Mesothelial cell of epicardium (in vitro differentiated cells): Measurements from ENCODE around the gene ARGLU1. TPM values are rescaled to one million over a fixed set of nuclear protein-coding genes. Genes with fewer than 3 reads are reported as not detected.

Experiments used
- DNase-seq, 2 experiments: peaks; one replicate each; pipeline ENCODE4 v3.0.0; 2021; ENCODE audit warnings: low spot score in 2 of 2; ENCODE audit not compliant: unreplicated experiment in 2 of 2
- H3K27ac Mint-ChIP-seq: 2 replicates; pipeline ENCODE4 v1.8.0; 2021; ENCODE audit warnings: mixed read lengths
- H3K27me3 Mint-ChIP-seq: 2 replicates; pipeline ENCODE4 v1.8.0; 2021; ENCODE audit warnings: low read depth, mixed read lengths
- H3K36me3 Mint-ChIP-seq: 2 replicates; pipeline ENCODE4 v1.8.0; 2021; ENCODE audit warnings: mixed read lengths
- H3K4me1 Mint-ChIP-seq: 2 replicates; pipeline ENCODE4 v1.8.0; 2021; ENCODE audit warnings: mixed read lengths
- H3K4me3 Mint-ChIP-seq: 2 replicates; pipeline ENCODE4 v1.8.0; 2021; ENCODE audit warnings: mild to moderate bottlenecking, moderate library complexity, mixed read lengths
- H3K9me3 Mint-ChIP-seq: 2 replicates; pipeline ENCODE4 v1.8.0; 2021; ENCODE audit warnings: mixed read lengths
- total RNA-seq: library from RNA; stranded (reverse); gene quantifications from 3 replicates; pipeline ENCODE4 v1.2.1, GENCODE V29; 2021
- TF ChIP-seq, protein P1 (sequence below): fragments of 200-600 bp; sonication (generic); IDR thresholded peaks from one replicate; pipeline ENCODE4 v1.5.0; 2021; ENCODE audit warnings: antibody characterized with exemption; ENCODE audit not compliant: unreplicated experiment

ARGLU1 gene
- total RNA-seq, 1 donor from 2014 or later = 233 TPM

GRCh38 chr13:106599875-106600797 is 32.2 kb upstream of the ARGLU1 start:
- H3K9me3 Mint-ChIP-seq = no peaks in the 10 kb centered on the region
- H3K4me1 Mint-ChIP-seq = peaks cover 24% of the 10 kb centered on the region
- no peaks in the 10 kb centered on the region for H3K36me3 Mint-ChIP-seq
- H3K4me3 Mint-ChIP-seq = no peak overlapping the region
- TF ChIP-seq, protein P1, sequence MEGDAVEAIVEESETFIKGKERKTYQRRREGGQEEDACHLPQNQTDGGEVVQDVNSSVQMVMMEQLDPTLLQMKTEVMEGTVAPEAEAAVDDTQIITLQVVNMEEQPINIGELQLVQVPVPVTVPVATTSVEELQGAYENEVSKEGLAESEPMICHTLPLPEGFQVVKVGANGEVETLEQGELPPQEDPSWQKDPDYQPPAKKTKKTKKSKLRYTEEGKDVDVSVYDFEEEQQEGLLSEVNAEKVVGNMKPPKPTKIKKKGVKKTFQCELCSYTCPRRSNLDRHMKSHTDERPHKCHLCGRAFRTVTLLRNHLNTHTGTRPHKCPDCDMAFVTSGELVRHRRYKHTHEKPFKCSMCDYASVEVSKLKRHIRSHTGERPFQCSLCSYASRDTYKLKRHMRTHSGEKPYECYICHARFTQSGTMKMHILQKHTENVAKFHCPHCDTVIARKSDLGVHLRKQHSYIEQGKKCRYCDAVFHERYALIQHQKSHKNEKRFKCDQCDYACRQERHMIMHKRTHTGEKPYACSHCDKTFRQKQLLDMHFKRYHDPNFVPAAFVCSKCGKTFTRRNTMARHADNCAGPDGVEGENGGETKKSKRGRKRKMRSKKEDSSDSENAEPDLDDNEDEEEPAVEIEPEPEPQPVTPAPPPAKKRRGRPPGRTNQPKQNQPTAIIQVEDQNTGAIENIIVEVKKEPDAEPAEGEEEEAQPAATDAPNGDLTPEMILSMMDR = no peak
- H3K27me3 Mint-ChIP-seq = no peaks in the 10 kb centered on the region
- H3K27ac Mint-ChIP-seq = peak overlapping the region; percentile 41
- no peak for DNase-seq

- no peaks in the 10 kb centered on the region for H3K9me3 Mint-ChIP-seq
- TF ChIP-seq, protein P1 = no peak
Measured at GRCh38 chr13:106597749-106598395, 29.9 kb upstream of the ARGLU1 start.

DNA sequence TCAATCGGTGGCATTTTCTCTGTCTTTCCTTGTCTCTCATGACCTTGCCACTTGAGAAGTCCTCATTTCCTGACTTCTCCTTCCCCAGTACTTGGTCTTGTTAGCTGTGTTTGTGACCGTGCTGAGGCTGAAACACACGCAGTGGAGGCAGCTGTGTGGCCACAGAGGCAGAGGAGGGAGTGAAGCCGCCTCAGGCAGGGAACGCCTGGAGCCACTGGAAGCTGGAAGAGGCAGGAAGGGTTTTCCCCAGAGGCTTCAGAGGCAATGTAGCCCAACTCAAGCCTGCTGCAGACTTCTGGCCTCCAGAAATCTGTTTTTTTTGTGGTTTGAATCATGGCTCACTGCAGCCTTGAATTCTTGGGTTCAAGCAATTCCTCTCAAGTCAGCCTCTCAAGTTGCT is 29.2 kb upstream of the ARGLU1 start:
- TF ChIP-seq, protein P1 = no peak
- H3K4me1 Mint-ChIP-seq = peaks cover 32% of the 10 kb centered on the region
- DNase-seq = no peak
- no peaks in the 10 kb centered on the region for H3K9me3 Mint-ChIP-seq
- no peaks in the 10 kb centered on the region for H3K27me3 Mint-ChIP-seq
- no peak overlapping the region for H3K4me3 Mint-ChIP-seq
- no peaks in the 10 kb centered on the region for H3K36me3 Mint-ChIP-seq
- H3K27ac Mint-ChIP-seq = no peak overlapping the region

More at GRCh38 chr13:106597749-106598395, 29.9 kb upstream of the ARGLU1 start:
- Mint-ChIP-seq H3K4me3 (no peak overlapping the region), H3K36me3 (no peaks in the 10 kb centered on the region), H3K27me3 (no peaks in the 10 kb centered on the region), H3K4me1 (peaks cover 32% of the 10 kb centered on the region), H3K27ac (no peak overlapping the region)
- DNase-seq = no peak

GRCh38 chr13:106596275-106596937 is 28.5 kb upstream of the ARGLU1 start:
- H3K4me1 Mint-ChIP-seq = peaks cover 35% of the 10 kb centered on the region
- no peak overlapping the region for H3K4me3 Mint-ChIP-seq
- no peaks in the 10 kb centered on the region for H3K9me3 Mint-ChIP-seq
- H3K27me3 Mint-ChIP-seq = no peaks in the 10 kb centered on the region
- TF ChIP-seq, protein P1 = no peak
- no peaks in the 10 kb centered on the region for H3K36me3 Mint-ChIP-seq
- DNase-seq = no peak
- H3K27ac Mint-ChIP-seq = no peak overlapping the region

GRCh38 chr13:106595625-106596024 is 27.7 kb upstream of the ARGLU1 start:
- TF ChIP-seq, protein P1 = no peak
- no peak overlapping the region for H3K4me3 Mint-ChIP-seq
- no peak for DNase-seq
- no peaks in the 10 kb centered on the region for H3K36me3 Mint-ChIP-seq
- no peaks in the 10 kb centered on the region for H3K9me3 Mint-ChIP-seq
- peaks cover 32% of the 10 kb centered on the region for H3K4me1 Mint-ChIP-seq
- H3K27ac Mint-ChIP-seq = no peak overlapping the region
- no peaks in the 10 kb centered on the region for H3K27me3 Mint-ChIP-seq
